ENCODE data around the gene CD69.

Gene CD69

DNA sequence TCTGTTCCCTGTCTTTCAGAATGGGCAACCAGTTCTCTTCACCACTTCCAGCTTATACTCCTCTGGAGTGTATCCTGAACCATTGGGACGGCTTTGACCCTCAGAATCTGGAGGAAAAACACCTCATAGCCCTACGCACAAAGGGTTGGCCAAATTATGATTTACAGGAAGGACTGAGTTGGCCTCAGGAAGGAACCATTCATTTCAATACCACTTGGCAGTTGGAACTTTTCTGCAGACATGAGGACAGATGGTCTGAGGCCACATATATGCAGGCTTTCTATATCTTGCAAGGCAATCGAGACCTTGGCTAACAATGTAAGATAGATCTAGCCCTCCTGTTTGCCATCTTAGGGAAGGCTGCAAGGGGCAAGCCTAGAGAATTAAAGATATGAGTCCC, 51.8 kb downstream of the CD69 start:
- no peak for TF ChIP-seq SIN3A (IDR thresholded peaks at IDR 0.05; ENCODE audit: borderline replicate concordance, insufficient read depth, low read length)
- no peak for TF ChIP-seq TAF1 (IDR thresholded peaks at IDR 0.05; ENCODE audit: borderline replicate concordance, insufficient read depth, low read length)
- no peak for TF ChIP-seq POLR2AphosphoS5 (IDR thresholded peaks at IDR 0.05; ENCODE audit: low read depth, low read length)
- TF ChIP-seq, protein P1, sequence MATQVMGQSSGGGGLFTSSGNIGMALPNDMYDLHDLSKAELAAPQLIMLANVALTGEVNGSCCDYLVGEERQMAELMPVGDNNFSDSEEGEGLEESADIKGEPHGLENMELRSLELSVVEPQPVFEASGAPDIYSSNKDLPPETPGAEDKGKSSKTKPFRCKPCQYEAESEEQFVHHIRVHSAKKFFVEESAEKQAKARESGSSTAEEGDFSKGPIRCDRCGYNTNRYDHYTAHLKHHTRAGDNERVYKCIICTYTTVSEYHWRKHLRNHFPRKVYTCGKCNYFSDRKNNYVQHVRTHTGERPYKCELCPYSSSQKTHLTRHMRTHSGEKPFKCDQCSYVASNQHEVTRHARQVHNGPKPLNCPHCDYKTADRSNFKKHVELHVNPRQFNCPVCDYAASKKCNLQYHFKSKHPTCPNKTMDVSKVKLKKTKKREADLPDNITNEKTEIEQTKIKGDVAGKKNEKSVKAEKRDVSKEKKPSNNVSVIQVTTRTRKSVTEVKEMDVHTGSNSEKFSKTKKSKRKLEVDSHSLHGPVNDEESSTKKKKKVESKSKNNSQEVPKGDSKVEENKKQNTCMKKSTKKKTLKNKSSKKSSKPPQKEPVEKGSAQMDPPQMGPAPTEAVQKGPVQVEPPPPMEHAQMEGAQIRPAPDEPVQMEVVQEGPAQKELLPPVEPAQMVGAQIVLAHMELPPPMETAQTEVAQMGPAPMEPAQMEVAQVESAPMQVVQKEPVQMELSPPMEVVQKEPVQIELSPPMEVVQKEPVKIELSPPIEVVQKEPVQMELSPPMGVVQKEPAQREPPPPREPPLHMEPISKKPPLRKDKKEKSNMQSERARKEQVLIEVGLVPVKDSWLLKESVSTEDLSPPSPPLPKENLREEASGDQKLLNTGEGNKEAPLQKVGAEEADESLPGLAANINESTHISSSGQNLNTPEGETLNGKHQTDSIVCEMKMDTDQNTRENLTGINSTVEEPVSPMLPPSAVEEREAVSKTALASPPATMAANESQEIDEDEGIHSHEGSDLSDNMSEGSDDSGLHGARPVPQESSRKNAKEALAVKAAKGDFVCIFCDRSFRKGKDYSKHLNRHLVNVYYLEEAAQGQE (IDR thresholded peaks at IDR 0.05; ENCODE audit: insufficient read depth in 1 of 2, low read depth in 2 of 2, low read length in 2 of 2) = no peak
- TF ChIP-seq FOXP2 (optimal IDR thresholded peaks at IDR 0.05; ENCODE audit: borderline replicate concordance, extremely low read depth, extremely low read length, insufficient read depth) = no peak

DNA sequence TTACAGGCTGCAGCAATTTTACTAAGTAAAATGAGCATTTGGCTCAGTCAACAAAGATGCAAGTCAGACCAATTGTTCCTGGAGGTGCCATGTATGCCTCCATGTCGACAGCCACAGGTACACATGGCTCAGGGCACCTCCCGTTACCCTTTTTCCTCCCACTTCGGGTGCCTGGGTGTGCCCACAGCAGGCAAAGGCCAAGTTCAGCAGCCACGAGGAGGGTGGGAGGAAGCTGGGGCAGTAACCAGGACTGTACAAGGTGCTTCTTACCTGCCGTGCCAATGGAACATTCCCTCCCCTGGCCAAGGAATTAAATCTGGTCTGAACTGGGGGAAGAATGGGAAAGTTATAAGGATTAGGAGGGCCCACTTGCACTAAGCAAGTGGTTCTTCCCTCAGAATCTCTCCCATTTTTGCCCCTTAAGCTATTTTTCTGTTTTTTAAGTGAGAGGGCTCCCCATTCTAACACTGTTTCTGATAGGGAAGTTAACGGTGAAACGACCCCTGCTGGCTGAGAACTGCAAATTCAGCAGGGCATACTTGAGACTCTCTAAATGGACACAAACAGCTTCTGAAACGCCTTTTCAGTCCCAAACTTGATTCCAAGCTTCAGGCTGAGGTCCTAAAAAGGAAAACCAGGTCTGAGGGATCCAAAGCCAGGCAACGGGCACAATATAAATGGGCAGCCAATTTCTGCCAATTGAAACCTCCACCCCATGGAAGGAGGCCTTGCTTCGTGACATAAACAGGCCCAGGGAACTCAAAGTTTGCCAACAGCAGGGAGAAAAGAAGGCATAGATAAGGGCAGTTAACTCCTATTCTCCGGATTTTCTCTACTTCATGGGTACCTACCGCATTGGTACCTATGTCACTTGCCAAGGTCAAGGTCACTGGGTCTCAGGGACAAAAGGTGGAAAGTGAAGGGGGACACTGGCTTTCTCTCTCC, 52.6 kb downstream of the CD69 start:
- TF ChIP-seq FOXP2 (optimal IDR thresholded peaks at IDR 0.05; ENCODE audit: borderline replicate concordance, extremely low read depth, extremely low read length, insufficient read depth) = no peak
- TF ChIP-seq, protein P1 (IDR thresholded peaks at IDR 0.05; ENCODE audit: insufficient read depth in 1 of 2, low read depth in 2 of 2, low read length in 2 of 2) = no peak
- TF ChIP-seq SIN3A (IDR thresholded peaks at IDR 0.05; ENCODE audit: borderline replicate concordance, insufficient read depth, low read length) = no peak
- no peak for TF ChIP-seq TAF1 (IDR thresholded peaks at IDR 0.05; ENCODE audit: borderline replicate concordance, insufficient read depth, low read length)
- no peak for TF ChIP-seq POLR2AphosphoS5 (IDR thresholded peaks at IDR 0.05; ENCODE audit: low read depth, low read length)

DNA sequence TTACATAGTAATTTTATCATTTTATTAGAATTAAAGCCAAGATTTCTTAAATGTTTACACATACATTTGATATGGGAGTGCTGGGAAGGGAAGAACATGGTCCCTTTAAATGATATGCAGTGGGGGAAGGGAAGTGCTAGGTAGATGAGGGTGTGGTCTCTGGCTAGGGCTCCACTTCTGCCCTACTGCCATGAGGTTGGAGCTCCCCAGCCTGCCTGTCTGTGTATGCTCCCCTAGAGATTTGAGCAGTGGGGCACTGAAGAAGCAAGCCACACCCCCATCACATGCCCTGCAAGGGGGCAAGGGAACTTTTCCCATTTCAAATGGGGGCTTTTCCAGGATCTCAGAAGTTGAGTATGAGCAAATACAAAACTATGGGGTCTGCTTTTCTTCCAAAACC, 53.3 kb downstream of the CD69 start:
- TF ChIP-seq, protein P1 (IDR thresholded peaks at IDR 0.05; ENCODE audit: insufficient read depth in 1 of 2, low read depth in 2 of 2, low read length in 2 of 2) = no peak
- TF ChIP-seq SIN3A (IDR thresholded peaks at IDR 0.05; ENCODE audit: borderline replicate concordance, insufficient read depth, low read length) (no peak), TAF1 (IDR thresholded peaks at IDR 0.05; ENCODE audit: borderline replicate concordance, insufficient read depth, low read length) (no peak)

DNA sequence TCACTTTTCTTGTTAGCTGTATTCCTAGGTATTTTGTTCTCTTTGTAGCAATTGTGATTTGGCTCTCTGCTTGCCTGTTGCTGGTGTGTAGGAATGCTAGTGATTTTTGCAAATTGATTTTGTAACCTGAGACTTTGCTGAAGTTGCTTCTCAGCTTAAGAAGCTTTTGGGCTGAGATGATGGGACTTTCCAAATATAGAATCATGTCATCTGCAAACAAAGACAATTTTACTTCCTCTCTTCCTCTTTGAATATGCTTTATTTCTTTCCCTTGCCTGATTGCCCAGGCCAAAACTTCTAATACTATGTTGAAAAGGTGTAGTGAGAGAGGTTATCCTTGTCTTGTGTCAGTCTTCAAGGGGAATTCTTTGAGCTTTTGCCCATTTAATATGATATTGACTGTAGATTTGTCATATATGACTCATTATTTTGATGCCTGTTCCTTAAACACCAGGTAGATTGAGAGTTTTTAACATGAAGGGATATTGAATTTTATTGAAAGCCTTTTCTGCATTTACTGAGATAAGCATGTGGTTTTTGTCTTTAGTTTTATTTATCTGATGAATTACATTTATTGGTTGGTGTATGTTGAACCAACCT, 54.5 kb downstream of the CD69 start:
- TF ChIP-seq POLR2AphosphoS5 (IDR thresholded peaks at IDR 0.05; ENCODE audit: low read depth, low read length) = no peak
- TF ChIP-seq TAF1 (IDR thresholded peaks at IDR 0.05; ENCODE audit: borderline replicate concordance, insufficient read depth, low read length) = no peak
- TF ChIP-seq, protein P1 (IDR thresholded peaks at IDR 0.05; ENCODE audit: insufficient read depth in 1 of 2, low read depth in 2 of 2, low read length in 2 of 2) = no peak
- no peak for TF ChIP-seq SIN3A (IDR thresholded peaks at IDR 0.05; ENCODE audit: borderline replicate concordance, insufficient read depth, low read length)
- TF ChIP-seq FOXP2 (optimal IDR thresholded peaks at IDR 0.05; ENCODE audit: borderline replicate concordance, extremely low read depth, extremely low read length, insufficient read depth) = no peak
